GM21619 (cell line): ENCODE data around the gene USF1.
"Not testable (repeated sequence)": the region's sequence is repeated elsewhere in the genome, so short reads cannot be mapped to it uniquely, and the experiment has no call there.

ENCODE experiments used
- ATAC-seq: cut with Tn5 transposase; IDR thresholded peaks from one replicate; pipeline ENCODE4 v1.9.1; 2021; ENCODE audit not compliant: unreplicated experiment

Gene USF1

DNA sequence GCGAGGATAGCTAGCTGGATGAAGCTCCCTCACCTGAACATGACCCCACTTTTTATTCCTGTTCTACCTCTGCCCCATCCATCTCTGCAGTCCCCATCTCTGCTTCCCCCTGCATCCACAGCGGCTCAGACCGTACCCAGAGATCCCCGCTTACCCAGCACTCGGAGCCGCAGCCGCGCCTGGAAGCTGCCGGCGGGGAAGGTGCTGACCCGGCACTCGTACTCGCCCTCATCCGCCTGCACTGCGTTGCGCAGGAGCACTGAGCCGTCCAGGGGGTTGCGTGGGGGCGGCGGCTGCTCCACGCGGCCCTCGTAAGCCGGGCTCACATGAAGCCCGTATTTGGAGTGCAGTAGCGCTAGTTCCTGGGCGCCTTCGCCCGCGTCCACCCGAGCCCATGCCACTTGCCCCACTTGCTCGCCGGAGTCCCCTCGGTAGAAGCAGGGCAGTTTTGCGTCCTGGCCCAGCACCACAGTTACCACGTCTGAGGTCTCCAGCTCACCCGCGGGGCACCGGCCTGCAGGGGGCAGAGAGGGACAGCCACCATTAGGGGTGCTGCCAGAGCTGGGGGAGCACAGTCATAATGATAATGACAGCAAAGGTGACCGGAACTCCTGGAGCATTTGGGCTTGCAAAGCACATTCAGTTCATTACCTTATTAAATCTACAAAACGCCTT lies 33.8 kb upstream of the USF1 start:
- ATAC-seq: no peak

- ATAC-seq: no peak
Measured at GRCh38 chr1:161077426-161077825, 31.6 kb upstream of the USF1 start.

DNA sequence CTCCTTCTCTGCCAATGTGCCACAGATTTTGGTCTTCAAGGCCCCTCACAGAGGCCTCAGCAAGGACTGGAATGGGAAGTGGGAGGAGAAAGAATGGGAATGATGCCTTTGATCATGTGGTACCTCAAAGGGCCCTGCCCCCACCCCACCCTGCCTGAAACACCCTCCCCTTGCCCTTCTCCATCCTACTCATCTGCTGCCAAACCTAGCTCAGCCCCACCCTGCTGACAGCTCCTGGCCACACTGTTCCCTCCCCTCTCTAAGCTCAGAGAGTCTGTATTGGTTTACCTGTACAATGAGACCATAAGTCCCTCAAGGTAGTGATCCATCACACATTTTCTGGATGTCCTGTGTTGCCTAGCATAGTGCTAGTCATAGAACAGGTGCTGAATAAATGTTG lies 30.6 kb upstream of the USF1 start:
- ATAC-seq: no peak

GRCh38 chr1:161074676-161075368 lies 29.0 kb upstream of the USF1 start:
- no peak for ATAC-seq

- ATAC-seq: no peak
Measured at GRCh38 chr1:161073474-161074121, 27.8 kb upstream of the USF1 start.

DNA sequence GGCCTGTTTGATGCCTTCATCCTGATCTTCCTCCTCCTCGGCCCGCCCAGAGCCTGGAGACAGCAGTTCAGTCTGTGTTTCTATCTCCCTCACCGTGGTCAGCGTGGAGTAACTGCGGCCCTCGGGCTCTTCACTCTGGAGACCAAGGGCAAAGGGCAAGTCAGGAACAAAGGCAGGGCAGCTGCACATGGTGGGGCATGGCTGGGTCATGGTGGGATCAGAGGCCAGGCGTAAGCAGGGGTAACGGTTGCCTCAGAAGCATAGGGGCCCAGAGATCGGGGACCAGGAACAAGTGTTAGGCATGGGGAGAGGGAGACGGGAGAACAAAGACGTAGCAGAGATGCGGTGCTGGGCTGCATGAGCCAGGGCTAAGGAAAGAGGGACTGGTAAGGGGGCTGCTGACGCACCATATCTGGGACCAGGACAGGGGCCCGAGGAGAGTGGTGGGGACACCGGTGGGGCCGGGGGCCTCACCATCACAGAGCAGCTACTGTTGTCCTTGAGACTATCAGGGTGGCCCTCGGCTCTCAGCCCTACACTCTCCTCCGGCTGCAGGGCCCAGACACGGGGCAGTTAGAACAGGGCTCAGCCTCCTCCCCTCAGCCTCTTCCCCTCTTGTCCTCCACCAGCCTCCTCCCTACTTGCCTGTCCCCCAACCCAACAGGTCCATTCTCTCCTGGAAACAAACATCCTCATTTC lies 27.1 kb upstream of the USF1 start:
- ATAC-seq: no peak

GRCh38 chr1:161071886-161072371 lies 26.2 kb upstream of the USF1 start:
- ATAC-seq: no peak

DNA sequence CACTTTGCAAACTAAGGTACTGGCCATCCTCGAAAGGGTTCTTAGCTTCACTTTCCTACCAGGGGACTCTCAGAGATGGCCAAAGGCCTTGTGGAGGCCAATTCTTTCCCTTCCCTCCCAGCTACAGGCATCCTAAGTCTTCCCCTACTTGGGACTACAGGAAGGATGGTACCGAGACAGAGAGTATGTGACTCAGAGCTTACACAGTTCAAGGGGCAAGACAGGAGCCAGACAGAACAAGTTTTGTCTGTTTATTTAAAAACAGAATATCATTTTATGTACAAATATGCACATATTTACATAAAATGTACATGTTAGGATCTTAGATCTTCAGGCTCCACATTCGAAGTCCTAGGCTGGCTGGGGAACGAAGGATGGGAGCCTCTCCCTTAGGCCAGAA lies 25.0 kb upstream of the USF1 start:
- ATAC-seq: no peak

- peak; percentile 83 for ATAC-seq
Measured at GRCh38 chr1:161069731-161070270, 24.0 kb upstream of the USF1 start, which contains the start of gene ARHGAP30. ARHGAP30 (minus strand) TSS chr1:161069891; CDS start chr1:161069624, 267 bp downstream.

DNA sequence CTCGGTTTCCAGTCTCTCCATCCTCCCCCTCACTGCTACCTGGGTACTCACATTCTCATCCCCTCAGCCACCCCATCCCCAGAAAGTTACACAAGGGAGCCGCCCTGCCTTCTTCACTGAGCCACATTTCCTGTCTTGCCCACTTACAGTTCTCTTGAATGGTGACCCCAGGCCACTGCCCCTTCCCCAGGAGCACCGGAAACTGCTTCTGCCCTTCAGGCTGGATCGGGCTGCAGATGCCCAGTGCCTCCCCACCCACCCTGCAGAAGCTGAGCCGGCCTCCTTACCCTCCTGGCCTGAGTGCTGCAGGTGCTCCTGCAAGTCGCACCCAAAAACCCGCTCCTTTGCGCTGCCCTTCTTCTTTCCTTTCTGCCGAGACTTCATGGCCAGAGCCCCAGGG lies 23.5 kb upstream of the USF1 start:
- ATAC-seq: no peak

DNA sequence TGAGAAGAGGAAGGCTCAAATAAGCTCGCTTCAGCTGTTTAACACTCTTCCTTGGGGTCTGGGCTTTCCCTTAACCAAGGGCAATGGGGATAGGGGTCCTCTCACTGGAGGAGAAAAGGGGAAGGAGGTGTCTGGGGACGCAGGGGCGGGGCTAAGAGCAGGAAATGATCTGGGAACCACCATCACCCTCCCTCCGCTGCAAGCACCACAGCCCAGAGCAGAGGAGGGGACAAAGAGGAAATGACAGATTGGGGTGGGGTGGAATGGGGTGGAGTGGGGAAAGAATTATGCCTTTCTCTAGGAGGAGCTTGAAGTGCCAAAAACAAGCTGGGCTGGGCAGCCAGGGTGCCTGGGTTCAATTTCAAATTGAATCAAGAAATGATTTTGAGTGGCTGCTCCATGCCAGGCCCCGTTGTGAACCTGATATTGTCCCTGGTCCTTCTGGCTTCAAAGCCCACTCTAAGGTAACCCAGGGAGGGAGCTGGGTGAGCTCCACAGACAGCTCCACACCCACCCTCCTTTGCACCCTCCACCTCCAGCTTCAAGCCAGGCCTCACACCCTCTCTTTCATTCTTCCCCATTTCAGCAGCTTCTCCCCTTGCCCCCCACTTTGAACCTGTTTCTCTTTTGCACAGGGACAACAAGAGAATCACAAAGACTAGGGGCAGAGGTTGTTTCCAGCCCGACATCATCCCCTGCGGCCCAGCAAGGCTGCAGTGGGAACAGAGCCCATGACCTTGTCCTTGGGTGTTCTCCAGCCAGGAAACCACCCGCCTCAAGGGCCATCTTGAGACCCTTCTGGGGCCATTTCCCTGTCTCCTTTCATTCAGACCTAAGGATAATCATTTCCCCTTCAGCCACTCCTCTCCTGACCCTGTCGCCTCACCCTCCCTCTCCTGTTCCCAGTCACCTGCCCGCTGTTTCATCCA lies 22.8 kb upstream of the USF1 start:
- peak; percentile 56 for ATAC-seq

- ATAC-seq: no peak
Measured at GRCh38 chr1:161066694-161067093, 20.9 kb upstream of the USF1 start.

DNA sequence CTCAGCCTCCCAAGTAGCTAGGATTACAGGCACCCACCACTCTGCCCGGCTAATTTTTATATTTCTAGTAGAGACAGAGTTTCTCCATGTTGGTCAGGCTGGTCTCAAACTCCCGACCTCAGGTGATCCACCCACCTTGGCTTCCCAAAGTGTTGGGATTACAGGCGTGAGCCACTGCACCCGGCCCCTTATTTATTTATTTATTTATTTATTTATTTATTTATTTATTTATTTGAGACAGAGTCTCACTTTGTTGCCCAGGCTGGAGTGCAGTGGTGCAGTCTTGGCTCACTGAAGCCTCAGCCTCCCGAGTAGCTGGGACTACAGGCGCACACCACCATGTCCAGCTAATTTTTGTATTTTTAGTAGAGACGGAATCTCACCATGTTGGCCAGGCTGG lies 19.9 kb upstream of the USF1 start:
- not testable (repeated sequence) for ATAC-seq

DNA sequence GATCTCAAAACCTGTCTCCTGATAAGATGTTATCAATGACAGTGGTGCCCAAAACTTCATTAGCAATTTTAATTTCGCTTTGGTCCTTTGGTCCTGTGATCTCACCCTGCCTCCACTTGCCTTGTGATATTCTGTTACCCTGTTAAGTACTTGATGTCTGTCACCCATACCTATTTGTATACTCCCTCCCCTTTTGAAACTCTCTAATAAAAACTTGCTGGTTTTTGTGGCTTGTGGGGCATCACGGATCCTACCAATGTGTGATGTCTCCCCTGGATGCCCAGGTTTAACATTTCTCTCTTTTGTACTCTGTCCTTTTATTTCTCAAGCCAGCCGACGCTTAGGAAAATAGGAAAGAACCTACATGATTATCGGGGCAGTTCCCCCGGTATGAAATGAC lies 18.2 kb upstream of the USF1 start:
- not testable (repeated sequence) for ATAC-seq

GRCh38 chr1:161061419-161061818 lies 15.6 kb upstream of the USF1 start:
- ATAC-seq: no peak

DNA sequence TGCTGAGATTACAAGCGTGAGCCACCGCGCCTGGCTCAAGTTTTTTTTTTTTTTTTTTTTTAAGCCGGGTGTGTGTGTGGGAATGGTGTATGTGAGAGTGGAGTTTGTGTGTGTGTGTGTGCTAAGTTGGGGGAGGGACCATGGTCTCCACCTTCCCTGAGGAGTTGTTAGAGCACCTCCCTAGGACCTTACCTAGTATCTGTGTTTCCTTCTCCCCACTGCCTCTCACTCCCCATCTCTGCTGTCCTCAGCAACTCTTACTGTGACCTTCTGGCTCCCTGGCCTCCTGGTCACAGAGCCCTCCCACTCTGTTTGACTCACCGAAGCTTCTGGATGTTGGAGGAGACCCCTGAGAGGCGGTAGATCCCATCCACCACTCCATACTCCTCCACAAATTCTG lies 13.5 kb upstream of the USF1 start:
- ATAC-seq: no peak

GRCh38 chr1:161054805-161055204 lies 9.0 kb upstream of the USF1 start:
- no peak for ATAC-seq

DNA sequence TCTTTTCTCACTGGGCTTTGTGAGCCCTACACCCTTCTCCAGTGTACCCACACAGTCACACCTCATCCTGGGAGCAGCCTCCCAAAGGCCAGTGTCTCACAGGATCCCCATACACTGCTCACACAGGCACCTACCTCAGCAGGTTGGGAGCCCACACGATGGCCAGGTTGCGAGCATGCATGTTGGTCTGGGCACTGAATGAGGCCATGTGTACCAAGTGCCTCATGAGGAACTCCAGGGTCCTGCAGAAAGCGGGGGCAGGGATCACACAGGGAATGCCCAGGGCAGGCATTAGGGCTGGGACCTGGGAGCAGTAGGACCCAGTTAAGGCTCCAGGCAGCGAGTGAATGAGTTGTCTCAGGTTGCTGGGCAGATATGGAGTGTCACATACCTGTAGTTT lies 8.5 kb upstream of the USF1 start:
- no peak for ATAC-seq

DNA sequence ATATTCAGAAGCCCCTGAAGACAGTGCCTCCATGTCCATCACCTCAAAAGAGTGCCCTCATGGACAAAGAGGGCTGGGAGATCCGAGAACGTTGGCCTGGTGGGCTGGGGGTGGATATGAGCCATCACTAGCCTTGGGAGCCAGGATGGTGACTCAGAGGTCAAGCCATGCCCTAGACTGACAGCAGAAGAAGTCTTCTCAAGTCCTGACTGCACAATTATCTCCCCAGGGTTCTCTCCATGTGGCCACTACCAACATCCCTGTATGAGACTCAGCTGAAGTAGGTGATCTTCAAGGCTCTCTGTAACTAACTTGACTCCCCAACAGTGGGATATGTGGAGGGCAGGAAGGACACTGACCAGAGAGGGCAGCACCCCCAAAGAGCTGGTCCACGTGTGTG lies 7.1 kb upstream of the USF1 start:
- no peak for ATAC-seq

DNA sequence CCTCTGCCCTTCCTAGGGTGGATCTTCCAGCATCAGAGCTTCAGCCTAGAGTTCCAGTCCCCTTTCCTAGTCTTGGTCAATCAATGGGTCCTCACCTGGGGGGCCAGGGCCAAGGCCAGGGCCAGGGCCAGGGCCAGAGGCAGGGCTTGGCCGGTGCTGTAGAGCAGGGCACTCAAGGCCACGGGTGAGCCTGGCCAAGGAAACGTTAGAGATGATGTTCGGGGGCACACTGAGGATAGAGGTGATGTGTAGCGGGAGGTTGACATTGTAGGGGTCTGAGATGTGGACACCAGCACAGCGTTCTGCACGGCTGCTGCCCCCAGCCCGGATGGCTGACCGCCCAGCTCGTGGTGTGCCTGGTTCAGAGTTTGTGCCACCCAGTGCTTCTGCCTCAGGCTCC lies 5.4 kb upstream of the USF1 start:
- no peak for ATAC-seq
